HuH-7 (cell line): Measurements from ENCODE around the gene TAPT1.
"Not testable (repeated sequence)": the region's sequence is repeated elsewhere in the genome, so short reads cannot be mapped to it uniquely, and the experiment has no call there.

Source experiments
- DNase-seq: peaks from one replicate; pipeline ENCODE4 v3.0.0; 2011; ENCODE audit warnings: low spot score

Gene TAPT1

GRCh38 chr4:16171831-16172230 lies 54.4 kb downstream of the TAPT1 start:
- DNase-seq: no peak

- no peak for DNase-seq
These were observed 56.8 kb downstream of the TAPT1 start for GRCh38 chr4:16169490-16169889.

- no peak for DNase-seq
These were observed 57.4 kb downstream of the TAPT1 start for GRCh38 chr4:16168710-16169388.

GRCh38 chr4:16168144-16168543 lies 58.1 kb downstream of the TAPT1 start:
- DNase-seq: no peak

- no peak for DNase-seq
These were observed 60.3 kb downstream of the TAPT1 start for GRCh38 chr4:16165931-16166330.

GRCh38 chr4:16162891-16163290 lies 63.4 kb downstream of the TAPT1 start:
- DNase-seq: no peak

GRCh38 chr4:16161851-16162408 lies 64.3 kb downstream of the TAPT1 start:
- DNase-seq: no peak

- DNase-seq: no peak
These were observed 65.8 kb downstream of the TAPT1 start for GRCh38 chr4:16160457-16160856.

GRCh38 chr4:16159286-16159685 lies 67.0 kb downstream of the TAPT1 start:
- DNase-seq: no peak

GRCh38 chr4:16158504-16158852 lies 67.8 kb downstream of the TAPT1 start:
- DNase-seq: no peak

- DNase-seq: no peak
These were observed 68.4 kb downstream of the TAPT1 start for GRCh38 chr4:16157609-16158503.

GRCh38 chr4:16155528-16156169 lies 70.6 kb downstream of the TAPT1 start:
- DNase-seq: no peak

GRCh38 chr4:16154451-16154850 lies 71.8 kb downstream of the TAPT1 start:
- DNase-seq: no peak

- DNase-seq: no peak
These were observed 75.6 kb downstream of the TAPT1 start for GRCh38 chr4:16150716-16151115.

- not testable (repeated sequence) for DNase-seq
These were observed 81.4 kb downstream of the TAPT1 start for GRCh38 chr4:16144913-16145312.

- no peak for DNase-seq
These were observed 83.5 kb downstream of the TAPT1 start for GRCh38 chr4:16142598-16143310.

- DNase-seq: peak; percentile 67
These were observed 85.4 kb downstream of the TAPT1 start for GRCh38 chr4:16140879-16141249.

GRCh38 chr4:16140231-16140878 lies 85.9 kb downstream of the TAPT1 start:
- DNase-seq: no peak

GRCh38 chr4:16139066-16139945 lies 87.0 kb downstream of the TAPT1 start:
- no peak for DNase-seq

- no peak for DNase-seq
These were observed 89.4 kb downstream of the TAPT1 start for GRCh38 chr4:16136827-16137226.

GRCh38 chr4:16136311-16136710 lies 90.0 kb downstream of the TAPT1 start:
- no peak for DNase-seq
